GM19468 (cell line): Measurements from ENCODE around the gene ZNF48.

ENCODE experiments used
- ATAC-seq: cut with Tn5 transposase; IDR thresholded peaks from one replicate; pipeline ENCODE4 v1.9.1; 2021; ENCODE audit warnings: mild to moderate bottlenecking, moderate library complexity, moderate number of reproducible peaks; ENCODE audit not compliant: unreplicated experiment; ENCODE audit errors: extremely low read depth

The ZNF48 gene

GRCh38 chr16:30395155-30395991 lies at the start of gene ZNF48:
ZNF48 (plus strand) TSS chr16:30395420; CDS start chr16:30395795, 375 bp downstream.
- no peak for ATAC-seq

GRCh38 chr16:30346286-30346685 lies 48.9 kb upstream of the ZNF48 start:
- ATAC-seq: no peak

GRCh38 chr16:30348113-30348512 lies 47.1 kb upstream of the ZNF48 start:
- ATAC-seq: no peak

GRCh38 chr16:30348929-30349328 lies 46.3 kb upstream of the ZNF48 start:
- ATAC-seq: no peak

- ATAC-seq: no peak
Measured at GRCh38 chr16:30349675-30350074, 45.5 kb upstream of the ZNF48 start.

- ATAC-seq: no peak
Measured at GRCh38 chr16:30350134-30350871, 44.9 kb upstream of the ZNF48 start.

GRCh38 chr16:30351001-30351441 lies 44.2 kb upstream of the ZNF48 start:
- ATAC-seq: no peak

GRCh38 chr16:30351586-30352419 lies 43.4 kb upstream of the ZNF48 start:
- ATAC-seq: no peak

- no peak for ATAC-seq
Measured at GRCh38 chr16:30352488-30353401, 42.5 kb upstream of the ZNF48 start.

GRCh38 chr16:30353438-30354129 lies 41.6 kb upstream of the ZNF48 start:
- no peak for ATAC-seq

GRCh38 chr16:30354423-30355143 lies 40.6 kb upstream of the ZNF48 start:
- ATAC-seq: no peak

- peak; percentile 22 for ATAC-seq
Measured at GRCh38 chr16:30355144-30355953, 39.9 kb upstream of the ZNF48 start, which contains the start of gene CD2BP2. CD2BP2 (minus strand) TSS chr16:30355308; CDS start chr16:30354681, 627 bp downstream.

- ATAC-seq: no peak
Measured at GRCh38 chr16:30355954-30356308, 39.3 kb upstream of the ZNF48 start.

GRCh38 chr16:30356401-30357084 lies 38.7 kb upstream of the ZNF48 start:
- no peak for ATAC-seq

GRCh38 chr16:30357085-30357714 lies 38.0 kb upstream of the ZNF48 start:
- ATAC-seq: no peak
